Neuronal stem cell (in vitro differentiated cells): ENCODE measurements around the gene ENAH.

Experiments used
- DNase-seq: peaks from one replicate; pipeline ENCODE4 v3.0.0-alpha.2; 2013; ENCODE audit warnings: low spot score
- H2AFZ ChIP-seq: one replicate; pipeline ENCODE4 v1.6.1; 2013; ENCODE audit warnings: mild to moderate bottlenecking, low read length, inconsistent platforms
- H2AK5ac ChIP-seq: 2 replicates; pipeline ENCODE4 v1.6.1; 2013; ENCODE audit warnings: low read depth, mild to moderate bottlenecking, inconsistent platforms, low read length, moderate library complexity, mixed read lengths
- H2BK120ac ChIP-seq: 2 replicates; pipeline ENCODE4 v1.6.1; 2013; ENCODE audit warnings: low read depth, mild to moderate bottlenecking, inconsistent platforms, low read length, moderate library complexity, mixed read lengths
- H2BK12ac ChIP-seq: one replicate; pipeline ENCODE4 v1.6.1; 2013; ENCODE audit warnings: low read length, inconsistent platforms
- H2BK15ac ChIP-seq: 2 replicates; pipeline ENCODE4 v1.6.1; 2013; ENCODE audit warnings: mild to moderate bottlenecking, low read length, inconsistent platforms, mixed read lengths
- H2BK5ac ChIP-seq: one replicate; pipeline ENCODE4 v1.6.1; 2013; ENCODE audit warnings: inconsistent platforms, mild to moderate bottlenecking, low read length, moderate library complexity
- H3K14ac ChIP-seq: one replicate; pipeline ENCODE4 v1.6.1; 2013; ENCODE audit warnings: low read length, inconsistent platforms
- H3K18ac ChIP-seq: 2 replicates; pipeline ENCODE4 v1.6.1; 2013; ENCODE audit warnings: low read length, inconsistent platforms
- H3K23ac ChIP-seq: 2 replicates; pipeline ENCODE4 v1.6.1; 2013; ENCODE audit warnings: low read depth, mild to moderate bottlenecking, mixed read lengths, low read length, inconsistent platforms; ENCODE audit not compliant: poor library complexity
- H3K27ac ChIP-seq: replicated peaks from 3 replicates; pipeline ENCODE4 v1.5.1; 2013; ENCODE audit warnings: low read length, inconsistent platforms
- H3K27me3 ChIP-seq, 3 experiments: 2 replicates each; pipeline ENCODE4 v1.6.1; 2013; ENCODE audit warnings: low read length in 3 of 3, mild to moderate bottlenecking in 2 of 3, inconsistent platforms in 1 of 3, low read depth in 1 of 3, mixed read lengths in 1 of 3, moderate library complexity in 1 of 3; ENCODE audit not compliant: control insufficient read depth in 3 of 3, insufficient read depth in 3 of 3
- H3K36me3 ChIP-seq, 2 donors: replicated peaks in 1 of 2; 2 replicates each; pipeline ENCODE4 v1.6.1; 2013; ENCODE audit warnings: low read length in 2 of 2; ENCODE audit not compliant: control insufficient read depth in 2 of 2, insufficient read depth in 2 of 2
- H3K4ac ChIP-seq: 2 replicates; pipeline ENCODE4 v1.6.1; 2013; ENCODE audit warnings: inconsistent platforms, mild to moderate bottlenecking, low read length, moderate library complexity
- H3K4me1 ChIP-seq, 2 donors: 1 replicate in 1 of 2; 2 replicates in 1 of 2; pipeline ENCODE4 v1.6.1; 2013; ENCODE audit warnings: low read length in 2 of 2, low read depth in 1 of 2; ENCODE audit not compliant: control insufficient read depth in 2 of 2, insufficient read depth in 1 of 2
- H3K4me2 ChIP-seq: one replicate; pipeline ENCODE4 v1.6.1; 2013; ENCODE audit warnings: mild to moderate bottlenecking, low read length, inconsistent platforms; ENCODE audit not compliant: insufficient read depth, poor library complexity, severe bottlenecking
- H3K4me3 ChIP-seq, 2 donors: 2 replicates each; pipeline ENCODE4 v1.5.1; 2013; ENCODE audit warnings: low read length in 2 of 2, mild to moderate bottlenecking in 2 of 2, inconsistent platforms in 1 of 2, moderate library complexity in 1 of 2
- H3K79me1 ChIP-seq: one replicate; pipeline ENCODE4 v1.6.1; 2013; ENCODE audit warnings: low read depth, mild to moderate bottlenecking, inconsistent platforms, low read length, moderate library complexity
- H3K9ac ChIP-seq: one replicate; pipeline ENCODE4 v1.6.1; 2013; ENCODE audit warnings: mild to moderate bottlenecking, low read depth, low read length, inconsistent platforms; ENCODE audit not compliant: poor library complexity
- H3K9me3 ChIP-seq, 2 donors: replicated peaks in 1 of 2; 2 replicates each; pipeline versions ENCODE3 to v1.6.1; 2013; ENCODE audit warnings: low read length in 2 of 2, mild to moderate bottlenecking in 2 of 2, inconsistent platforms in 1 of 2, low read depth in 1 of 2, mixed read lengths in 1 of 2, moderate library complexity in 1 of 2; ENCODE audit not compliant: control insufficient read depth in 2 of 2, insufficient read depth in 1 of 2
- H4K8ac ChIP-seq: one replicate; pipeline ENCODE4 v1.6.1; 2013; ENCODE audit warnings: low read depth, mild to moderate bottlenecking, inconsistent platforms, low read length, moderate library complexity
- H4K91ac ChIP-seq: one replicate; pipeline ENCODE4 v1.6.1; 2013; ENCODE audit warnings: low read length, low read depth, mild to moderate bottlenecking, inconsistent platforms; ENCODE audit not compliant: poor library complexity
- WGBS, 2 donors: extraction: QIAGEN DNeasy Blood & Tissue Kit; methylation state at CpG; one replicate each; pipeline ENCODE4 v1.1.7; 2013; ENCODE audit warnings: missing lambda C conversion rate in 2 of 2, mixed read lengths in 1 of 2; ENCODE audit not compliant: insufficient read length in 2 of 2, insufficient replicate concordance in 1 of 2; ENCODE audit errors: extremely low coverage in 2 of 2; 5-methylcytosine and 5-hydroxymethylcytosine counted together

The ENAH gene

GRCh38 chr1:225527575-225527974 is 125.3 kb downstream of the ENAH start:
- H4K91ac ChIP-seq, result no peak overlapping the region
- no peak overlapping the region for H3K4me2 ChIP-seq
- no peak overlapping the region for H4K8ac ChIP-seq
- H3K27me3 ChIP-seq, result no peaks in the 10 kb centered on the region
- peaks cover 2% of the 10 kb centered on the region for H3K79me1 ChIP-seq
- H3K36me3 ChIP-seq, result peaks cover 8 to 75% of the 10 kb centered on the region in 2 donors
- no peak overlapping the region for H2BK5ac ChIP-seq
- no peak overlapping the region for H2BK12ac ChIP-seq
- H2BK120ac ChIP-seq, result no peak overlapping the region
- H3K4me3 ChIP-seq, result no peak overlapping the region
- H3K14ac ChIP-seq, result no peak overlapping the region
- no peak overlapping the region for H3K27ac ChIP-seq
- no peak overlapping the region for H3K23ac ChIP-seq
- H3K4me1 ChIP-seq, result peaks cover 0 to 2% of the 10 kb centered on the region in 2 donors
- no peak overlapping the region for H2AK5ac ChIP-seq
- no peak overlapping the region for H3K18ac ChIP-seq
- H2BK15ac ChIP-seq, result no peak overlapping the region
- WGBS, 2 donors, result no CpG with 5 or more reads among the region's 5 CpGs
- H3K4ac ChIP-seq, result no peak overlapping the region
- no peak overlapping the region for H3K9ac ChIP-seq
- H2AFZ ChIP-seq, result no peak overlapping the region
- DNase-seq, result no peak
- no peaks in the 10 kb centered on the region for H3K9me3 ChIP-seq

- H3K4ac ChIP-seq, result no peak overlapping the region
- H3K9ac ChIP-seq, result no peak overlapping the region
- no peak overlapping the region for H2BK15ac ChIP-seq
- H2BK12ac ChIP-seq, result no peak overlapping the region
- H3K27me3 ChIP-seq, result no peaks in the 10 kb centered on the region
- peaks cover 8 to 78% of the 10 kb centered on the region in 2 donors for H3K36me3 ChIP-seq
- no peak for DNase-seq
- no peak overlapping the region for H2AFZ ChIP-seq
- H3K27ac ChIP-seq, result no peak overlapping the region
- no peaks in the 10 kb centered on the region for H3K9me3 ChIP-seq
- no peak overlapping the region for H3K23ac ChIP-seq
- WGBS, 2 donors, result no CpG with 5 or more reads among the region's 3 CpGs
- H3K79me1 ChIP-seq, result peaks cover 2% of the 10 kb centered on the region
- H3K4me3 ChIP-seq, result no peak overlapping the region
- no peak overlapping the region for H3K4me2 ChIP-seq
- H2BK120ac ChIP-seq, result no peak overlapping the region
- no peak overlapping the region for H2BK5ac ChIP-seq
- no peak overlapping the region for H4K8ac ChIP-seq
- no peak overlapping the region for H3K18ac ChIP-seq
- H4K91ac ChIP-seq, result no peak overlapping the region
- no peak overlapping the region for H2AK5ac ChIP-seq
- H3K14ac ChIP-seq, result no peak overlapping the region
- peaks cover 0 to 2% of the 10 kb centered on the region in 2 donors for H3K4me1 ChIP-seq
These were observed 126.0 kb downstream of the ENAH start for GRCh38 chr1:225526878-225527277.

- Histone ChIP-seq H3K4me1 (peaks cover 0 to 5% of the 10 kb centered on the region in 2 donors), H4K91ac (no peak overlapping the region), H3K79me1 (peaks cover 2% of the 10 kb centered on the region), H3K14ac (no peak overlapping the region), H3K23ac (no peak overlapping the region), H3K27ac (no peak overlapping the region), H3K36me3 (peaks cover 8 to 68% of the 10 kb centered on the region in 2 donors), H2BK12ac (no peak overlapping the region), H2AK5ac (no peak overlapping the region), H3K4me2 (no peak overlapping the region), H2BK5ac (no peak overlapping the region), H3K18ac (no peak overlapping the region), H3K4ac (no peak overlapping the region), H3K9me3 (no peaks in the 10 kb centered on the region), H4K8ac (no peak overlapping the region), H2BK120ac (no peak overlapping the region), H3K27me3 (no peaks in the 10 kb centered on the region), H3K4me3 (no peak overlapping the region), H3K9ac (no peak overlapping the region), H2BK15ac (no peak overlapping the region), H2AFZ (no peak overlapping the region)
- DNase-seq, result no peak
- WGBS, 2 donors, result no CpG with 5 or more reads among the region's 7 CpGs
These were observed 127.5 kb downstream of the ENAH start for GRCh38 chr1:225525377-225525776.

- Histone ChIP-seq H3K27ac (no peak overlapping the region), H4K8ac (no peak overlapping the region), H2AK5ac (no peak overlapping the region), H2BK120ac (no peak overlapping the region), H3K4ac (no peak overlapping the region), H2BK5ac (no peak overlapping the region), H3K4me3 (no peak overlapping the region), H2AFZ (no peak overlapping the region), H3K23ac (no peak overlapping the region), H3K14ac (no peak overlapping the region), H3K27me3 (no peaks in the 10 kb centered on the region), H3K36me3 (peaks cover 5 to 63% of the 10 kb centered on the region in 2 donors), H2BK12ac (no peak overlapping the region), H3K18ac (no peak overlapping the region), H4K91ac (no peak overlapping the region), H3K4me1 (peaks cover 0 to 3% of the 10 kb centered on the region in 2 donors), H3K79me1 (peaks cover 2% of the 10 kb centered on the region), H2BK15ac (no peak overlapping the region), H3K4me2 (no peak overlapping the region), H3K9ac (no peak overlapping the region), H3K9me3 (no peaks in the 10 kb centered on the region)
- no CpG with 5 or more reads among the region's 6 CpGs for WGBS, 2 donors
- DNase-seq, result no peak
These were observed 128.4 kb downstream of the ENAH start for GRCh38 chr1:225524570-225524969.
